GM23338 (cell line): ENCODE data around the gene SAPCD1.

Source experiments
- CTCF ChIP-seq, 2 experiments: fragments of 200-600 bp in 1 of 2; sonication (generic) in 1 of 2; conservative IDR thresholded peaks; 2 replicates each; pipeline versions ENCODE4 v1.5.1 to v1.6.1; 2016 to 2017; ENCODE audit warnings: antibody characterized with exemption in 2 of 2, low read depth in 2 of 2, mild to moderate bottlenecking in 2 of 2, moderate library complexity in 1 of 2
- JUNB ChIP-seq: IDR thresholded peaks from one replicate; pipeline ENCODE4 v1.6.1; 2016; ENCODE audit warnings: antibody characterized with exemption; ENCODE audit not compliant: unreplicated experiment

GRCh38 chr6:31723245-31723979 lies 39.0 kb upstream of the SAPCD1 start, which contains the start of gene MPIG6B:
- no peak for TF ChIP-seq CTCF (conservative IDR thresholded peaks at IDR 0.05; ENCODE audit: low read depth in 2 of 2)
- TF ChIP-seq JUNB, result no peak
